Osteoblast (primary cell): Measurements from ENCODE around the gene TNK1. TPM values are rescaled to one million over a fixed set of nuclear protein-coding genes. Genes with fewer than 3 reads are reported as not detected.

Experiments used
- DNase-seq: peaks from one replicate; pipeline ENCODE4 v3.0.0; 2011; ENCODE audit warnings: low spot score, mixed read lengths; ENCODE audit not compliant: insufficient read length; ENCODE audit errors: missing footprints
- H2AFZ ChIP-seq: 2 replicates; pipeline ENCODE4 v1.6.0; 2011; ENCODE audit warnings: mild to moderate bottlenecking, low read length
- H3K27ac ChIP-seq: 2 replicates; pipeline ENCODE4 v1.5.1; 2011; ENCODE audit warnings: mild to moderate bottlenecking, low read depth, low read length, moderate library complexity
- H3K27me3 ChIP-seq: 2 replicates; pipeline ENCODE4 v1.6.0; 2012; ENCODE audit warnings: mild to moderate bottlenecking, control low read depth, inconsistent platforms, low read length, moderate library complexity; ENCODE audit not compliant: insufficient read depth
- H3K36me3 ChIP-seq: 2 replicates; pipeline ENCODE4 v1.5.1; 2011; ENCODE audit warnings: mild to moderate bottlenecking, low read length, control low read depth, moderate library complexity; ENCODE audit not compliant: insufficient read depth
- H3K4me1 ChIP-seq: 2 replicates; pipeline ENCODE4 v1.5.1; 2011; ENCODE audit warnings: mild to moderate bottlenecking, low read length, control low read depth, moderate library complexity; ENCODE audit not compliant: insufficient read depth
- H3K4me2 ChIP-seq: 2 replicates; pipeline ENCODE4 v1.6.0; 2011; ENCODE audit warnings: mild to moderate bottlenecking, low read length; ENCODE audit not compliant: insufficient read depth
- H3K4me3 ChIP-seq: fragments of 200-600 bp; sonication (generic); 3 replicates; pipeline ENCODE4 v1.5.1; 2012; ENCODE audit warnings: mild to moderate bottlenecking, low read length, inconsistent platforms; ENCODE audit not compliant: insufficient read depth
- H3K79me2 ChIP-seq: 2 replicates; pipeline ENCODE4 v1.6.0; 2012; ENCODE audit warnings: mild to moderate bottlenecking, low read length, control low read depth, inconsistent platforms; ENCODE audit not compliant: insufficient read depth
- H3K9me3 ChIP-seq: 2 replicates; pipeline ENCODE4 v1.5.1; 2011; ENCODE audit warnings: low read depth, low read length, control low read depth
- H4K20me1 ChIP-seq: 2 replicates; pipeline ENCODE4 v1.6.0; 2012; ENCODE audit warnings: mild to moderate bottlenecking, low read length, control low read depth; ENCODE audit not compliant: insufficient read depth
- total RNA-seq: library from RNA; depleted of rRNA; stranded (reverse); fragments of >200 nt; gene quantifications from 2 replicates; pipeline ENCODE4 v1.2.3, GENCODE V29; 2012
- TF ChIP-seq, protein P1 (sequence below): IDR thresholded peaks from 2 replicates; pipeline ENCODE4 v1.5.1; 2011; ENCODE audit warnings: mild to moderate bottlenecking, low read depth, low read length, moderate library complexity; ENCODE audit errors: extremely low read depth

TNK1 gene
- total RNA-seq, 1 donor = 0.36 TPM

DNA sequence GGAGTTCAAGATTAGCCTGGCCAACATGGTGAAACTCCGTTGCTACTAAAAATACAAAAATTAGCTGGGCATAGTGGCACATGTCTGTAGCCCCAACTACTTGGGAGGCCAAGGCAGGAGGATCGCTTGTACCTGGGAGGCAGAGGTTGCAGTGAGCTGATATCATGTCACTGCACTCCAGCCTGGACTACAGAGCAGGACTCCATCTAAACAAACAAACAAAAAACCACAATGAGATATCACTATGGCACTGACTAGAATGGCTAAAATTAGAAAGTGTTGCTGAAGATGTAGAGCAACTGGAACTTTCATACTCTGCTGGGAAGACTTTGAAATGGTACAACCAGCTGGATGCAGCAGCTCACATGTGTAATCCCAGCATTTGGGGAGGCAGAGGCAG, 6.5 kb upstream of the TNK1 start:
- Histone ChIP-seq H3K9me3 (peaks cover 3% of the 10 kb centered on the region), H3K4me1 (no peaks in the 10 kb centered on the region), H3K27me3 (peaks cover 15% of the 10 kb centered on the region), H2AFZ (no peak overlapping the region), H3K27ac (no peak overlapping the region), H3K79me2 (no peaks in the 10 kb centered on the region), H3K4me3 (no peak overlapping the region), H3K36me3 (no peaks in the 10 kb centered on the region), H3K4me2 (no peak overlapping the region), H4K20me1 (no peaks in the 10 kb centered on the region)
- TF ChIP-seq, protein P1, sequence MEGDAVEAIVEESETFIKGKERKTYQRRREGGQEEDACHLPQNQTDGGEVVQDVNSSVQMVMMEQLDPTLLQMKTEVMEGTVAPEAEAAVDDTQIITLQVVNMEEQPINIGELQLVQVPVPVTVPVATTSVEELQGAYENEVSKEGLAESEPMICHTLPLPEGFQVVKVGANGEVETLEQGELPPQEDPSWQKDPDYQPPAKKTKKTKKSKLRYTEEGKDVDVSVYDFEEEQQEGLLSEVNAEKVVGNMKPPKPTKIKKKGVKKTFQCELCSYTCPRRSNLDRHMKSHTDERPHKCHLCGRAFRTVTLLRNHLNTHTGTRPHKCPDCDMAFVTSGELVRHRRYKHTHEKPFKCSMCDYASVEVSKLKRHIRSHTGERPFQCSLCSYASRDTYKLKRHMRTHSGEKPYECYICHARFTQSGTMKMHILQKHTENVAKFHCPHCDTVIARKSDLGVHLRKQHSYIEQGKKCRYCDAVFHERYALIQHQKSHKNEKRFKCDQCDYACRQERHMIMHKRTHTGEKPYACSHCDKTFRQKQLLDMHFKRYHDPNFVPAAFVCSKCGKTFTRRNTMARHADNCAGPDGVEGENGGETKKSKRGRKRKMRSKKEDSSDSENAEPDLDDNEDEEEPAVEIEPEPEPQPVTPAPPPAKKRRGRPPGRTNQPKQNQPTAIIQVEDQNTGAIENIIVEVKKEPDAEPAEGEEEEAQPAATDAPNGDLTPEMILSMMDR = no peak
- DNase-seq = peak; percentile 37

DNA sequence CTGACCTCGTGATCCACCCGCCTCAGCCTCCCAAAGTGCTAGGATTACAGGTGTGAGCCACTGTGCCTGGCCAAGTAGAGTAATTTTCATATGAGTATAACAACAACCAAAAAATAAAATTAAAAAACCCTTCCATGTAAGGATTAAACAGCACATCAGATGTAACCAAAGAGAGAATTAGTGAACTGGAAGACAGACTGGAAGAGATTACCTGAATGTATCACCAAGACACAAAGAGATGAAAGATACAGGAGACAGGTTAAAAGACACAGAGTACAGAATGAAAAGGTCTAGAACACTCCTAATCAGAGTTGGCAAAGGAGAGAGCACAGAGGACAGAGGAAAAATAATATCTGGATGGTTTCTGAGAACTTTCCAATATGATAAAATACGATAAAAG, 1.8 kb upstream of the TNK1 start:
- no peak overlapping the region for H3K27ac ChIP-seq
- H3K79me2 ChIP-seq = no peaks in the 10 kb centered on the region
- DNase-seq = peak; percentile 49
- H3K4me3 ChIP-seq = no peak overlapping the region
- H3K4me1 ChIP-seq = peaks cover 3% of the 10 kb centered on the region
- no peak overlapping the region for H2AFZ ChIP-seq
- TF ChIP-seq, protein P1 = no peak
- H3K36me3 ChIP-seq = no peaks in the 10 kb centered on the region
- no peak overlapping the region for H3K4me2 ChIP-seq
- no peaks in the 10 kb centered on the region for H4K20me1 ChIP-seq
- peaks cover 5% of the 10 kb centered on the region for H3K9me3 ChIP-seq
- H3K27me3 ChIP-seq = peaks cover 48% of the 10 kb centered on the region

DNA sequence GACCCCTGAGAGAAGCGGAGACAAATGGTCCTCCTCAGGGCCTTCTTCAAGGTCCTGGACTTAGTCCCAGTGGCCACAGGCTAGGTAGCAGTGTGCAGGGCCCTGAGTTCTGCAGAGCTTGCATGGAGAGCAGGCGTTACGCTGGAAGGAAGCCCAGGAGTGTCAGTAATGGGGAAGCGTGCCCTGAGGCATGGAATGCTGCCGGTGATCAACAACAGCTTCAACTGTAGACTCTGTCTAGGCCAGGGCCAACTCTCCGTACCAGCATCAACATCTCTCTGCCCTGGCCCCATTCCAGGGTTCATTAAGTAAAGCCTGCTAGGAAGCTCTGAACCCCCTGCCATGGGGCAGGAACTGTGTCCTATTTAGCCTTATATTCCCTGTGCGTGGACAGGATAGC, 568 bp upstream of the TNK1 start:
- Histone ChIP-seq H4K20me1 (no peaks in the 10 kb centered on the region), H3K4me3 (no peak overlapping the region), H3K27ac (no peak overlapping the region), H3K36me3 (no peaks in the 10 kb centered on the region), H3K4me1 (peaks cover 3% of the 10 kb centered on the region), H2AFZ (no peak overlapping the region), H3K4me2 (peak overlapping the region; percentile 39), H3K27me3 (peaks cover 48% of the 10 kb centered on the region), H3K9me3 (peaks cover 5% of the 10 kb centered on the region), H3K79me2 (no peaks in the 10 kb centered on the region)
- DNase-seq = peak; percentile 91
- TF ChIP-seq, protein P1 = no peak

DNA sequence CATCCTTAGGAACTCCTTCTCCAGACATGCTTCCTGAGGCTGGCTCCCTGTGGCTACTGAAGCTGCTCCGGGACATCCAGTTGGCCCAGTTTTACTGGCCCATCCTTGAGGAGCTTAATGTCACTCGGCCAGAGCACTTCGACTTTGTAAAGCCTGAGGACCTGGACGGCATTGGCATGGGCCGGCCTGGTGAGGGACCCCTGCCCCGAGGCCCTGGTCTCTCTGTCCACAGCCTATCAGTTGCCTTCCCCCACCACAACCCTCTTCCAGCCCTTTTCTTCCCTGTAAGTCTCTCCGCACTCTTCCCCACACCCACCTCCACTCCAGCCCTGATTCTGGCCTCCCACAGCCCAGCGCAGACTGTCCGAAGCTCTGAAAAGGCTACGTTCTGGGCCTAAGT, 2.0 kb downstream of the TNK1 start:
- Histone ChIP-seq H3K4me1 (peaks cover 3% of the 10 kb centered on the region), H3K79me2 (no peaks in the 10 kb centered on the region), H3K4me3 (no peak overlapping the region), H2AFZ (no peak overlapping the region), H3K27ac (no peak overlapping the region), H3K4me2 (no peak overlapping the region), H4K20me1 (no peaks in the 10 kb centered on the region), H3K36me3 (no peaks in the 10 kb centered on the region), H3K9me3 (peaks cover 5% of the 10 kb centered on the region), H3K27me3 (peaks cover 48% of the 10 kb centered on the region)
- peak; percentile 68 for DNase-seq
- TF ChIP-seq, protein P1 = no peak
